Measurements from ENCODE around the gene CA6.
A peak's percentile ranks its signal among the peaks of the same experiment; 100 is the strongest.

Gene CA6

GRCh38 chr1:8902765-8903164 is 42.9 kb upstream of the CA6 start:
- H3K4me2 ChIP-seq (ENCODE audit: low read depth, low read length, poor library complexity, severe bottlenecking): no peak overlapping the region
- no peaks in the 10 kb centered on the region for H3K36me3 ChIP-seq (ENCODE audit: insufficient read depth, low read length)
- no peaks in the 10 kb centered on the region for H4K20me1 ChIP-seq (ENCODE audit: insufficient read depth, low read length, poor library complexity, severe bottlenecking)
- no peaks in the 10 kb centered on the region for H3K79me2 ChIP-seq (ENCODE audit: insufficient read depth, low read length)
- no peaks in the 10 kb centered on the region for H3K9me2 ChIP-seq (replicated peaks; ENCODE audit: low read depth, low read length)
- TF ChIP-seq CTCF (conservative IDR thresholded peaks at IDR 0.05; ENCODE audit: low read length) (no peak), EZH2phosphoT487 (IDR thresholded peaks at IDR 0.05; ENCODE audit: borderline replicate concordance) (no peak)
- no peak overlapping the region for H2AFZ ChIP-seq (ENCODE audit: low read length)
- no peak overlapping the region for H3K9ac ChIP-seq (ENCODE audit: low read depth, low read length, poor library complexity, severe bottlenecking)
- no peaks in the 10 kb centered on the region for H3K9me3 ChIP-seq (ENCODE audit: insufficient read depth, low read depth, low read length)
- H3K27me3 ChIP-seq (ENCODE audit: insufficient read depth, low read length, poor library complexity, severe bottlenecking): no peaks in the 10 kb centered on the region
- H3K4me1 ChIP-seq (ENCODE audit: insufficient read depth, low read length, poor library complexity, severe bottlenecking): peaks cover 3% of the 10 kb centered on the region
- H3F3A ChIP-seq (ENCODE audit: low read depth): no peaks in the 10 kb centered on the region
- no peak overlapping the region for H3K4me3 ChIP-seq (ENCODE audit: low read length, poor library complexity, severe bottlenecking)

- Histone ChIP-seq H3K79me2 (ENCODE audit: insufficient read depth, low read length) (no peaks in the 10 kb centered on the region), H3K9me3 (ENCODE audit: insufficient read depth, low read depth, low read length) (no peaks in the 10 kb centered on the region), H3K9ac (ENCODE audit: low read depth, low read length, poor library complexity, severe bottlenecking) (no peak overlapping the region), H3K9me2 (replicated peaks; ENCODE audit: low read depth, low read length) (no peaks in the 10 kb centered on the region), H3K4me1 (ENCODE audit: insufficient read depth, low read length, poor library complexity, severe bottlenecking) (peaks cover 3% of the 10 kb centered on the region), H3K4me2 (ENCODE audit: low read depth, low read length, poor library complexity, severe bottlenecking) (no peak overlapping the region), H3F3A (ENCODE audit: low read depth) (no peaks in the 10 kb centered on the region), H3K4me3 (ENCODE audit: low read length, poor library complexity, severe bottlenecking) (no peak overlapping the region), H3K27me3 (ENCODE audit: insufficient read depth, low read length, poor library complexity, severe bottlenecking) (no peaks in the 10 kb centered on the region), H3K36me3 (ENCODE audit: insufficient read depth, low read length) (no peaks in the 10 kb centered on the region), H2AFZ (ENCODE audit: low read length) (no peak overlapping the region), H4K20me1 (ENCODE audit: insufficient read depth, low read length, poor library complexity, severe bottlenecking) (no peaks in the 10 kb centered on the region)
- TF ChIP-seq CTCF (conservative IDR thresholded peaks at IDR 0.05; ENCODE audit: low read length) (0 out of 2 replicates have a peak, but pooled peaks have one; percentile 11), EZH2phosphoT487 (IDR thresholded peaks at IDR 0.05; ENCODE audit: borderline replicate concordance) (no peak)
Measured at GRCh38 chr1:8903410-8903809, 42.3 kb upstream of the CA6 start.

- H3F3A ChIP-seq (ENCODE audit: low read depth): no peaks in the 10 kb centered on the region
- no peaks in the 10 kb centered on the region for H3K36me3 ChIP-seq (ENCODE audit: insufficient read depth, low read length)
- no peaks in the 10 kb centered on the region for H4K20me1 ChIP-seq (ENCODE audit: insufficient read depth, low read length, poor library complexity, severe bottlenecking)
- no peaks in the 10 kb centered on the region for H3K79me2 ChIP-seq (ENCODE audit: insufficient read depth, low read length)
- TF ChIP-seq CTCF (conservative IDR thresholded peaks at IDR 0.05; ENCODE audit: low read length): no peak
- no peak for TF ChIP-seq EZH2phosphoT487 (IDR thresholded peaks at IDR 0.05; ENCODE audit: borderline replicate concordance)
- no peak overlapping the region for H3K9ac ChIP-seq (ENCODE audit: low read depth, low read length, poor library complexity, severe bottlenecking)
- H3K9me3 ChIP-seq (ENCODE audit: insufficient read depth, low read depth, low read length): no peaks in the 10 kb centered on the region
- no peak overlapping the region for H3K4me3 ChIP-seq (ENCODE audit: low read length, poor library complexity, severe bottlenecking)
- peaks cover 3% of the 10 kb centered on the region for H3K4me1 ChIP-seq (ENCODE audit: insufficient read depth, low read length, poor library complexity, severe bottlenecking)
- no peak overlapping the region for H2AFZ ChIP-seq (ENCODE audit: low read length)
- H3K27me3 ChIP-seq (ENCODE audit: insufficient read depth, low read length, poor library complexity, severe bottlenecking): no peaks in the 10 kb centered on the region
- no peak overlapping the region for H3K4me2 ChIP-seq (ENCODE audit: low read depth, low read length, poor library complexity, severe bottlenecking)
- H3K9me2 ChIP-seq (replicated peaks; ENCODE audit: low read depth, low read length): no peaks in the 10 kb centered on the region
Measured at GRCh38 chr1:8903908-8904650, 41.6 kb upstream of the CA6 start.

Measured in Loucy (cell line).